GM12878 (cell line): Measurements from ENCODE around the gene PCK2.
"Not testable (repeated sequence)": the region's sequence is repeated elsewhere in the genome, so short reads cannot be mapped to it uniquely, and the experiment has no call there.

Experiments used
- EGR1 ChIP-seq, 2 experiments: IDR thresholded peaks; 1 replicate in 1 of 2; 2 replicates in 1 of 2; pipeline ENCODE4 v1.6.1; 2011 to 2012; ENCODE audit warnings: low read depth in 2 of 2, low read length in 2 of 2, borderline replicate concordance in 1 of 2, mild to moderate bottlenecking in 1 of 2, moderate library complexity in 1 of 2
- EP300 ChIP-seq, 2 experiments: fragments of 150-350 bp in 1 of 2; IDR thresholded peaks; 2 replicates each; pipeline ENCODE4 v1.6.1; 2011 to 2012; ENCODE audit warnings: low read depth in 2 of 2, low read length in 2 of 2, borderline replicate concordance in 1 of 2, improper control_type of control experiment in 1 of 2, inconsistent platforms in 1 of 2; ENCODE audit not compliant: control insufficient read depth in 1 of 2
- EZH2 ChIP-seq: IDR thresholded peaks from 2 replicates; pipeline ENCODE4 v1.6.1; 2012; ENCODE audit warnings: low read depth, mild to moderate bottlenecking, control low read depth, inconsistent platforms, low read length, borderline replicate concordance; ENCODE audit not compliant: control insufficient read depth
- LARP7 ChIP-seq: fragments of 450-650 bp; IDR thresholded peaks from 2 replicates; pipeline ENCODE4 v1.6.1; 2017; ENCODE audit warnings: mild to moderate bottlenecking
- MEF2A ChIP-seq: IDR thresholded peaks from 2 replicates; pipeline ENCODE4 v1.6.1; 2011; ENCODE audit warnings: low read depth, mild to moderate bottlenecking, low read length, moderate library complexity; ENCODE audit not compliant: insufficient read depth
- NRF1 ChIP-seq: conservative IDR thresholded peaks from 2 replicates; pipeline ENCODE4 v1.6.1; 2011; ENCODE audit warnings: mild to moderate bottlenecking, low read depth, low read length, improper control_type of control experiment
- POLR2A ChIP-seq: IDR thresholded peaks from 2 replicates; pipeline ENCODE4 v1.6.1; 2011; ENCODE audit warnings: low read depth, mild to moderate bottlenecking, low read length
- SIN3A ChIP-seq: IDR thresholded peaks from 2 replicates; pipeline ENCODE4 v1.6.1; 2012; ENCODE audit warnings: low read depth, low read length, improper control_type of control experiment
- ZNF24 ChIP-seq: fragments of 450-650 bp; IDR thresholded peaks from 2 replicates; pipeline ENCODE4 v1.6.1; 2017; ENCODE audit warnings: antibody characterized with exemption, mild to moderate bottlenecking
- ZNF384 ChIP-seq: IDR thresholded peaks from 2 replicates; pipeline ENCODE4 v1.6.1; 2012; ENCODE audit warnings: low read depth, mild to moderate bottlenecking, low read length, improper control_type of control experiment, borderline replicate concordance
- ZZZ3 ChIP-seq: IDR thresholded peaks from 2 replicates; pipeline ENCODE4 v1.6.1; 2011; ENCODE audit warnings: low read depth; ENCODE audit not compliant: control insufficient read depth, insufficient read length
- TF ChIP-seq, protein P1 (sequence below): fragments of 450-650 bp; conservative IDR thresholded peaks from 2 replicates; pipeline ENCODE4 v1.6.1; 2017; ENCODE audit warnings: mild to moderate bottlenecking, moderate library complexity
- TF ChIP-seq, protein P2 (sequence below), 3 experiments: IDR thresholded peaks in 2 of 3; conservative IDR thresholded peaks in 1 of 3; 2 replicates each; pipeline ENCODE4 v1.5.1; 2011; ENCODE audit warnings: low read depth in 3 of 3, low read length in 3 of 3, mild to moderate bottlenecking in 3 of 3, control low read depth in 2 of 3, moderate library complexity in 2 of 3, inconsistent platforms in 1 of 3, mixed read lengths in 1 of 3; ENCODE audit not compliant: control insufficient read depth in 2 of 3, insufficient read depth in 1 of 3; ENCODE audit errors: extremely low read depth in 1 of 3
- TF ChIP-seq, protein P3 (sequence below): fragments of 150-350 bp; IDR thresholded peaks from 2 replicates; pipeline ENCODE4 v1.6.1; 2016; ENCODE audit warnings: low read depth, low read length

DNA sequence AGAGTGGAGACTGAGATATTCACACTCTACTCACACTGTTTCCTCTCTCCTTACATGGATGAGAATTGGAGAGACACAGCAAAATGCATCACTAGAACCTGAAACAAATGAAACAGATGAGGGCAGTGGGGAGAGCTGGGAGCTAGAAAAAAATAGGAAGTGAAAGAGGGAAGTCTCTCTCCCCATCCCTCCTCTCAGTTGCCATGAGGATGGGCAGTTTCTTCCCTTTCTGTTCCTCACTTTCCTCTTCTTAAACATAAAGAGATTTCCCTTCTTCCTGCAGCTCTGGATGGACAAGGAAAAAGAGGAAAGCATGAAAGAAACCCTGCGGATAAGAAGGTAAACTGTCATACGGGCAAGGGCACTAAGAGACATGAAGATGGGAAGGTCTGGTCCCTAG is 45.1 kb upstream of the PCK2 start:
- TF ChIP-seq, protein P1, sequence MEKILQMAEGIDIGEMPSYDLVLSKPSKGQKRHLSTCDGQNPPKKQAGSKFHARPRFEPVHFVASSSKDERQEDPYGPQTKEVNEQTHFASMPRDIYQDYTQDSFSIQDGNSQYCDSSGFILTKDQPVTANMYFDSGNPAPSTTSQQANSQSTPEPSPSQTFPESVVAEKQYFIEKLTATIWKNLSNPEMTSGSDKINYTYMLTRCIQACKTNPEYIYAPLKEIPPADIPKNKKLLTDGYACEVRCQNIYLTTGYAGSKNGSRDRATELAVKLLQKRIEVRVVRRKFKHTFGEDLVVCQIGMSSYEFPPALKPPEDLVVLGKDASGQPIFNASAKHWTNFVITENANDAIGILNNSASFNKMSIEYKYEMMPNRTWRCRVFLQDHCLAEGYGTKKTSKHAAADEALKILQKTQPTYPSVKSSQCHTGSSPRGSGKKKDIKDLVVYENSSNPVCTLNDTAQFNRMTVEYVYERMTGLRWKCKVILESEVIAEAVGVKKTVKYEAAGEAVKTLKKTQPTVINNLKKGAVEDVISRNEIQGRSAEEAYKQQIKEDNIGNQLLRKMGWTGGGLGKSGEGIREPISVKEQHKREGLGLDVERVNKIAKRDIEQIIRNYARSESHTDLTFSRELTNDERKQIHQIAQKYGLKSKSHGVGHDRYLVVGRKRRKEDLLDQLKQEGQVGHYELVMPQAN: not testable (repeated sequence)
- TF ChIP-seq POLR2A; EGR1 (IDR thresholded peaks at IDR 0.05; ENCODE audit: borderline replicate concordance in 1 of 2, low read depth in 2 of 2, low read length in 2 of 2); ZNF24; SIN3A; EZH2; LARP7; MEF2A; EP300 (IDR thresholded peaks at IDR 0.05; ENCODE audit: borderline replicate concordance in 1 of 2, control insufficient read depth in 1 of 2, low read depth in 2 of 2, low read length in 2 of 2); ZNF384; ZZZ3; NRF1: not testable (repeated sequence)
- TF ChIP-seq, protein P2, sequence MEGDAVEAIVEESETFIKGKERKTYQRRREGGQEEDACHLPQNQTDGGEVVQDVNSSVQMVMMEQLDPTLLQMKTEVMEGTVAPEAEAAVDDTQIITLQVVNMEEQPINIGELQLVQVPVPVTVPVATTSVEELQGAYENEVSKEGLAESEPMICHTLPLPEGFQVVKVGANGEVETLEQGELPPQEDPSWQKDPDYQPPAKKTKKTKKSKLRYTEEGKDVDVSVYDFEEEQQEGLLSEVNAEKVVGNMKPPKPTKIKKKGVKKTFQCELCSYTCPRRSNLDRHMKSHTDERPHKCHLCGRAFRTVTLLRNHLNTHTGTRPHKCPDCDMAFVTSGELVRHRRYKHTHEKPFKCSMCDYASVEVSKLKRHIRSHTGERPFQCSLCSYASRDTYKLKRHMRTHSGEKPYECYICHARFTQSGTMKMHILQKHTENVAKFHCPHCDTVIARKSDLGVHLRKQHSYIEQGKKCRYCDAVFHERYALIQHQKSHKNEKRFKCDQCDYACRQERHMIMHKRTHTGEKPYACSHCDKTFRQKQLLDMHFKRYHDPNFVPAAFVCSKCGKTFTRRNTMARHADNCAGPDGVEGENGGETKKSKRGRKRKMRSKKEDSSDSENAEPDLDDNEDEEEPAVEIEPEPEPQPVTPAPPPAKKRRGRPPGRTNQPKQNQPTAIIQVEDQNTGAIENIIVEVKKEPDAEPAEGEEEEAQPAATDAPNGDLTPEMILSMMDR (IDR thresholded peaks at IDR 0.05 in 2 of 3, conservative IDR thresholded peaks at IDR 0.05 in 1 of 3; ENCODE audit: control insufficient read depth in 2 of 3, extremely low read depth in 1 of 3, insufficient read depth in 1 of 3, low read depth in 3 of 3, low read length in 3 of 3): not testable (repeated sequence)
- TF ChIP-seq, protein P3, sequence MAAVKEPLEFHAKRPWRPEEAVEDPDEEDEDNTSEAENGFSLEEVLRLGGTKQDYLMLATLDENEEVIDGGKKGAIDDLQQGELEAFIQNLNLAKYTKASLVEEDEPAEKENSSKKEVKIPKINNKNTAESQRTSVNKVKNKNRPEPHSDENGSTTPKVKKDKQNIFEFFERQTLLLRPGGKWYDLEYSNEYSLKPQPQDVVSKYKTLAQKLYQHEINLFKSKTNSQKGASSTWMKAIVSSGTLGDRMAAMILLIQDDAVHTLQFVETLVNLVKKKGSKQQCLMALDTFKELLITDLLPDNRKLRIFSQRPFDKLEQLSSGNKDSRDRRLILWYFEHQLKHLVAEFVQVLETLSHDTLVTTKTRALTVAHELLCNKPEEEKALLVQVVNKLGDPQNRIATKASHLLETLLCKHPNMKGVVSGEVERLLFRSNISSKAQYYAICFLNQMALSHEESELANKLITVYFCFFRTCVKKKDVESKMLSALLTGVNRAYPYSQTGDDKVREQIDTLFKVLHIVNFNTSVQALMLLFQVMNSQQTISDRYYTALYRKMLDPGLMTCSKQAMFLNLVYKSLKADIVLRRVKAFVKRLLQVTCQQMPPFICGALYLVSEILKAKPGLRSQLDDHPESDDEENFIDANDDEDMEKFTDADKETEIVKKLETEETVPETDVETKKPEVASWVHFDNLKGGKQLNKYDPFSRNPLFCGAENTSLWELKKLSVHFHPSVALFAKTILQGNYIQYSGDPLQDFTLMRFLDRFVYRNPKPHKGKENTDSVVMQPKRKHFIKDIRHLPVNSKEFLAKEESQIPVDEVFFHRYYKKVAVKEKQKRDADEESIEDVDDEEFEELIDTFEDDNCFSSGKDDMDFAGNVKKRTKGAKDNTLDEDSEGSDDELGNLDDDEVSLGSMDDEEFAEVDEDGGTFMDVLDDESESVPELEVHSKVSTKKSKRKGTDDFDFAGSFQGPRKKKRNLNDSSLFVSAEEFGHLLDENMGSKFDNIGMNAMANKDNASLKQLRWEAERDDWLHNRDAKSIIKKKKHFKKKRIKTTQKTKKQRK: not testable (repeated sequence)
